B cell (primary cell): ENCODE measurements around the gene ENKUR. TPM values are rescaled to one million over a fixed set of nuclear protein-coding genes. Genes with fewer than 3 reads are reported as not detected.

Source experiments
- ATAC-seq: fragments of 200-7000 bp; cut with Tn5 transposase; one replicate; pipeline ENCODE4 v1.10.0; 2021; ENCODE audit warnings: low read depth, mild to moderate bottlenecking, moderate number of reproducible peaks, moderate library complexity
- CTCF ChIA-PET: fragments of 350-600 bp; sonication (Branson Sonifier 250); formaldehyde crosslinking; loops from one replicate; lab custom pipeline; 2021; ENCODE audit warnings: antibody characterized with exemption, inconsistent platforms; lab: Charles Lee
- POLR2A ChIA-PET: fragments of 350-600 bp; sonication (Branson Sonifier 250); formaldehyde crosslinking; loops from one replicate; lab custom pipeline; 2021; ENCODE audit warnings: antibody characterized with exemption; lab: Charles Lee
- DNase-seq: peaks from one replicate; pipeline ENCODE4 v3.0.0; 2013
- H2AFZ ChIP-seq: 2 replicates; pipeline ENCODE4 v1.6.1; 2012; ENCODE audit warnings: mild to moderate bottlenecking, low read depth, low read length; ENCODE audit not compliant: insufficient read depth, poor library complexity, severe bottlenecking
- H3K27ac ChIP-seq, 2 donors: 1 replicate in 1 of 2; 2 replicates in 1 of 2; pipeline ENCODE4 v1.5.1; 2012 to 2013; ENCODE audit warnings: low read length in 2 of 2, mild to moderate bottlenecking in 2 of 2, moderate library complexity in 1 of 2
- H3K27me3 ChIP-seq, 4 experiments: fragments of 200-600 bp in 1 of 4; sonication (generic) in 1 of 4; replicated peaks in 1 of 4; 1 replicate in 2 of 4; 2 replicates in 2 of 4; pipeline versions ENCODE4 v1.6.1 to v1.7.0; 2013 to 2016; ENCODE audit warnings: low read length in 3 of 4, mild to moderate bottlenecking in 2 of 4, mixed read lengths in 1 of 4, moderate library complexity in 1 of 4; ENCODE audit not compliant: insufficient read depth in 4 of 4, control insufficient read depth in 3 of 4; ENCODE audit errors: control extremely low read depth in 1 of 4
- H3K36me3 ChIP-seq, 2 experiments: replicated peaks in 1 of 2; 1 replicate in 1 of 2; 2 replicates in 1 of 2; pipeline versions ENCODE4 v1.6.1 to v1.7.1; 2013; ENCODE audit warnings: low read length in 1 of 2; ENCODE audit not compliant: insufficient read depth in 2 of 2, control insufficient read depth in 1 of 2; ENCODE audit errors: control extremely low read depth in 1 of 2, extremely low read depth in 1 of 2
- H3K4me1 ChIP-seq, 2 donors: fragments of 200-600 bp in 1 of 2; sonication (generic) in 1 of 2; 1 replicate in 1 of 2; 2 replicates in 1 of 2; pipeline versions ENCODE4 v1.5.1 to v1.6.1; 2013 to 2017; ENCODE audit warnings: low read length in 2 of 2; ENCODE audit not compliant: control insufficient read depth in 2 of 2, insufficient read depth in 2 of 2
- H3K4me2 ChIP-seq: replicated peaks from 2 replicates; pipeline ENCODE3; 2012; ENCODE audit warnings: mild to moderate bottlenecking, low read depth, low read length; ENCODE audit not compliant: poor library complexity, severe bottlenecking
- H3K4me3 ChIP-seq, 5 experiments: fragments of 200-600 bp in 1 of 5; sonication (generic) in 1 of 5; 1 replicate in 3 of 5; 2 replicates in 2 of 5; pipeline versions ENCODE4 v1.5.1 to v1.7.0; 2011 to 2016; ENCODE audit warnings: low read length in 4 of 5, mild to moderate bottlenecking in 4 of 5, low read depth in 2 of 5, control low read depth in 1 of 5, moderate library complexity in 1 of 5; ENCODE audit not compliant: insufficient read depth in 1 of 5; ENCODE audit errors: control extremely low read depth in 1 of 5, extremely low read depth in 1 of 5
- H3K79me2 ChIP-seq: fragments of 200-600 bp; sonication (generic); one replicate; pipeline ENCODE4 v1.6.0; 2016; ENCODE audit warnings: low read length; ENCODE audit not compliant: control insufficient read depth, insufficient read depth
- H3K9ac ChIP-seq: fragments of 200-600 bp; sonication (generic); 2 replicates; pipeline ENCODE4 v1.6.1; 2017; ENCODE audit warnings: mild to moderate bottlenecking, low read length, moderate library complexity
- H3K9me3 ChIP-seq, 3 donors: one replicate each; pipeline versions ENCODE4 v1.6.1 to v1.7.1; 2013; ENCODE audit warnings: low read length in 2 of 3; ENCODE audit not compliant: control insufficient read depth in 2 of 3, insufficient read depth in 1 of 3; ENCODE audit errors: control extremely low read depth in 1 of 3
- H4K20me1 ChIP-seq: 2 replicates; pipeline ENCODE4 v1.6.0; 2012; ENCODE audit warnings: mild to moderate bottlenecking, low read length; ENCODE audit not compliant: insufficient read depth, control insufficient read depth, poor library complexity, severe bottlenecking
- H3K27ac Mint-ChIP-seq: one replicate; pipeline ENCODE4 v1.8.0; 2021; ENCODE audit warnings: mixed read lengths
- H3K27me3 Mint-ChIP-seq: one replicate; pipeline ENCODE4 v1.8.0; 2021; ENCODE audit warnings: mixed read lengths
- H3K4me1 Mint-ChIP-seq: one replicate; pipeline ENCODE4 v1.8.0; 2021; ENCODE audit warnings: mixed read lengths
- H3K4me3 Mint-ChIP-seq: one replicate; pipeline ENCODE4 v1.8.0; 2021; ENCODE audit warnings: mixed read lengths
- H3K9me3 Mint-ChIP-seq: one replicate; pipeline ENCODE4 v1.8.0; 2022; ENCODE audit warnings: mixed read lengths; ENCODE audit not compliant: insufficient read depth
- CTCF ChIP-seq: fragments of 200-600 bp; IDR thresholded peaks from one replicate; pipeline ENCODE4 v1.8.0; 2022; ENCODE audit warnings: antibody characterized with exemption, mild to moderate bottlenecking
- EZH2 ChIP-seq: IDR thresholded peaks from 2 replicates; pipeline ENCODE4 v1.6.1; 2012; ENCODE audit warnings: borderline replicate concordance, low read depth, mild to moderate bottlenecking, moderate library complexity, low read length; ENCODE audit not compliant: insufficient read depth, poor library complexity, severe bottlenecking
- WGBS: methylation state at CpG from one replicate; pipeline ENCODE4 v1.1.5; 2013; ENCODE audit warnings: missing lambda C conversion rate; ENCODE audit not compliant: insufficient coverage; 5-methylcytosine and 5-hydroxymethylcytosine counted together
- intact Hi-C: fragments of 100-400 bp; cut with micrococcal nuclease; formaldehyde crosslinking; loops from one replicate; pipeline ENCODE4 v1.10.0; 2022
- polyA plus RNA-seq: library from polyadenylated mRNA; depleted of rRNA; stranded (reverse); fragments of >200 nt; gene quantifications from 2 replicates; pipeline ENCODE4 v1.2.3, GENCODE V29; 2012
- total RNA-seq, 2 donors: library from RNA; stranded (reverse); fragments of 120-200 nt in 1 of 2; gene quantifications; 1 replicate in 1 of 2; 2 replicates in 1 of 2; pipeline versions ENCODE4 v1.2.3 to v1.2.4, GENCODE V29; 2013 to 2022

The ENKUR gene
- total and polyA plus RNA-seq, 2 donors (not counting 1 experiment from before 2014, with no cell fraction given), result not detected

- H3K4me3 Mint-ChIP-seq, result no peak overlapping the region
- no peak overlapping the region for H3K4me2 ChIP-seq
- no peak overlapping the region for H3K9ac ChIP-seq
- TF ChIP-seq CTCF (no peak), EZH2 (no peak)
- H3K27ac Mint-ChIP-seq, result no peak overlapping the region
- H3K4me3 ChIP-seq, result no peak overlapping the region
- POLR2A ChIA-PET, result no interaction called here
- DNase-seq (no peak), ATAC-seq (no peak)
- H3K9me3 ChIP-seq, result no peaks in the 10 kb centered on the region
- H3K4me1 ChIP-seq, result no peaks in the 10 kb centered on the region
- CTCF ChIA-PET, result interaction anchor here (1.0 kb wide), 1 partner anchor 18 kb away, joined by 4 read pairs; no protein-coding TSS in a partner anchor
- no peaks in the 10 kb centered on the region for H3K9me3 Mint-ChIP-seq
- no peak overlapping the region for H3K27ac ChIP-seq
- H2AFZ ChIP-seq, result no peak overlapping the region
- peaks cover 7% of the 10 kb centered on the region for H3K27me3 Mint-ChIP-seq
- H3K27me3 ChIP-seq, result peaks cover 0 to 3% (median 0%) of the 10 kb centered on the region in 4 experiments
- no peaks in the 10 kb centered on the region for H4K20me1 ChIP-seq
- H3K79me2 ChIP-seq, result no peaks in the 10 kb centered on the region
- no peaks in the 10 kb centered on the region for H3K36me3 ChIP-seq
- WGBS, result no CpG with 5 or more reads among the region's 3 CpGs
- intact Hi-C loops, result no loop called here
- no peaks in the 10 kb centered on the region for H3K4me1 Mint-ChIP-seq
These were observed 56.6 kb downstream of the ENKUR start for GRCh38 chr10:24959382-24959730.

GRCh38 chr10:24958721-24959381 lies 57.1 kb downstream of the ENKUR start:
- POLR2A ChIA-PET, result no interaction called here
- Mint-ChIP-seq H3K4me3 (no peak overlapping the region), H3K4me1 (no peaks in the 10 kb centered on the region), H3K27ac (no peak overlapping the region), H3K27me3 (peaks cover 12% of the 10 kb centered on the region), H3K9me3 (no peaks in the 10 kb centered on the region)
- WGBS, result 67% methylated on average over 3 of the region's 5 CpGs
- H3K36me3 ChIP-seq, result no peaks in the 10 kb centered on the region
- ATAC-seq (no peak), DNase-seq (no peak)
- intact Hi-C loops, result no loop called here
- no peaks in the 10 kb centered on the region for H3K9me3 ChIP-seq
- H3K79me2 ChIP-seq, result no peaks in the 10 kb centered on the region
- no peaks in the 10 kb centered on the region for H4K20me1 ChIP-seq
- H3K4me1 ChIP-seq, result no peaks in the 10 kb centered on the region
- CTCF ChIA-PET, result interaction anchor here (1.0 kb wide), 1 partner anchor 17 kb away, joined by 4 read pairs; no protein-coding TSS in a partner anchor
- H3K9ac ChIP-seq, result no peak overlapping the region
- H2AFZ ChIP-seq, result no peak overlapping the region
- no peak overlapping the region for H3K4me3 ChIP-seq
- peaks cover 0 to 6% (median 0%) of the 10 kb centered on the region in 4 experiments for H3K27me3 ChIP-seq
- H3K27ac ChIP-seq, result no peak overlapping the region
- no peak for TF ChIP-seq EZH2
- no peak for TF ChIP-seq CTCF
- H3K4me2 ChIP-seq, result no peak overlapping the region
